PC-3 (cell line): ENCODE data around the gene PTOV1. TPM values are rescaled to one million over a fixed set of nuclear protein-coding genes. Genes with fewer than 3 reads are reported as not detected.

Source experiments
- ATAC-seq: fragments of 200-7000 bp; cut with Tn5 transposase; 2 replicates; pipeline ENCODE4 v1.9.1; 2020; ENCODE audit warnings: mild to moderate bottlenecking, moderate library complexity
- BruUV-seq: library from RNA; stranded (reverse); fragments of 400-500 nt; replicated peaks from 2 replicates; lab custom pipeline; 2021; lab: Mats Ljungman, UMichigan
- CTCF ChIA-PET: fragments of 300-600 bp; sonication (Branson Sonifier 250); formaldehyde crosslinking; loops from one replicate; lab custom pipeline; 2022; ENCODE audit warnings: antibody characterized with exemption; lab: Charles Lee
- POLR2A ChIA-PET: fragments of 300-600 bp; sonication (Branson Sonifier 250); formaldehyde crosslinking; loops from one replicate; lab custom pipeline; 2022; ENCODE audit warnings: antibody characterized with exemption; ENCODE audit not compliant: unreplicated experiment; lab: Charles Lee
- DNase-seq: peaks from one replicate; pipeline ENCODE4 v3.0.0-alpha.2; 2015
- H2AFZ ChIP-seq: fragments of 300-600 bp; sonication (generic); 2 replicates; pipeline ENCODE4 v1.6.0; 2016; ENCODE audit warnings: antibody characterized with exemption, low read length
- H3F3A ChIP-seq: fragments of 300-600 bp; sonication (generic); one replicate; pipeline ENCODE4 v1.6.0; 2017; ENCODE audit warnings: antibody characterized with exemption, low read length, control low read depth, mild to moderate bottlenecking; ENCODE audit not compliant: unreplicated experiment
- H3K27ac ChIP-seq: fragments of 300-600 bp; sonication (generic); 2 replicates; pipeline ENCODE4 v1.5.1; 2016; ENCODE audit warnings: mild to moderate bottlenecking, low read length
- H3K27me3 ChIP-seq: fragments of 300-600 bp; sonication (generic); 2 replicates; pipeline ENCODE4 v1.6.1; 2016; ENCODE audit warnings: low read length, mixed read lengths
- H3K36me3 ChIP-seq: fragments of 300-600 bp; sonication (generic); 2 replicates; pipeline ENCODE4 v1.6.1; 2016; ENCODE audit warnings: low read depth, mixed run types, low read length, mixed read lengths
- H3K4me1 ChIP-seq: fragments of 300-600 bp; sonication (generic); 2 replicates; pipeline ENCODE4 v1.5.1; 2016; ENCODE audit warnings: low read length; ENCODE audit not compliant: insufficient read depth
- H3K4me2 ChIP-seq: fragments of 300-600 bp; sonication (generic); 2 replicates; pipeline ENCODE4 v1.6.0; 2016; ENCODE audit warnings: low read length
- H3K4me3 ChIP-seq: fragments of 300-600 bp; sonication (generic); 2 replicates; pipeline ENCODE4 v1.5.1; 2016; ENCODE audit warnings: mild to moderate bottlenecking, low read length, mixed read lengths
- H3K79me2 ChIP-seq: fragments of 300-600 bp; sonication (generic); 2 replicates; pipeline ENCODE4 v1.6.1; 2017; ENCODE audit warnings: low read length, mixed read lengths
- H3K9ac ChIP-seq: fragments of 300-600 bp; sonication (generic); 2 replicates; pipeline ENCODE4 v1.6.0; 2016; ENCODE audit warnings: mild to moderate bottlenecking, low read length
- H3K9me2 ChIP-seq: fragments of 300-600 bp; sonication (generic); replicated peaks from 2 replicates; pipeline ENCODE4 v1.6.1; 2016; ENCODE audit warnings: mixed run types, low read length, mixed read lengths
- H3K9me3 ChIP-seq: fragments of 300-600 bp; sonication (generic); 2 replicates; pipeline ENCODE4 v1.6.1; 2016; ENCODE audit warnings: low read length, mixed read lengths
- H4K20me1 ChIP-seq: fragments of 300-600 bp; sonication (generic); 2 replicates; pipeline ENCODE4 v1.6.1; 2016; ENCODE audit warnings: low read length, mixed read lengths
- EZH2 ChIP-seq: fragments of 300-600 bp; sonication (generic); IDR thresholded peaks from one replicate; pipeline ENCODE4 v1.6.1; 2017; ENCODE audit warnings: antibody characterized with exemption, mild to moderate bottlenecking, low read length; ENCODE audit not compliant: unreplicated experiment
- EZH2phosphoT487 ChIP-seq: fragments of 300-600 bp; sonication (generic); IDR thresholded peaks from 2 replicates; pipeline ENCODE4 v1.6.1; 2018; ENCODE audit warnings: mild to moderate bottlenecking, antibody characterized with exemption, low read length, borderline replicate concordance
- intact Hi-C: fragments of 100-400 bp; cut with micrococcal nuclease; formaldehyde crosslinking; loops from 2 replicates; pipeline ENCODE4 v1.9.0; 2023
- total RNA-seq: library from RNA; depleted of rRNA; stranded (reverse); fragments of >200 nt; gene quantifications from 2 replicates; pipeline ENCODE4 v1.2.3, GENCODE V29; 2014
- TF ChIP-seq, protein P1 (sequence below): fragments of 300-600 bp; sonication (generic); conservative IDR thresholded peaks from 2 replicates; pipeline ENCODE4 v1.5.1; 2017; ENCODE audit warnings: antibody characterized with exemption, low read depth, mild to moderate bottlenecking, low read length

The PTOV1 gene
- total RNA-seq, 1 experiment from 2014 or later, result 148 TPM

DNA sequence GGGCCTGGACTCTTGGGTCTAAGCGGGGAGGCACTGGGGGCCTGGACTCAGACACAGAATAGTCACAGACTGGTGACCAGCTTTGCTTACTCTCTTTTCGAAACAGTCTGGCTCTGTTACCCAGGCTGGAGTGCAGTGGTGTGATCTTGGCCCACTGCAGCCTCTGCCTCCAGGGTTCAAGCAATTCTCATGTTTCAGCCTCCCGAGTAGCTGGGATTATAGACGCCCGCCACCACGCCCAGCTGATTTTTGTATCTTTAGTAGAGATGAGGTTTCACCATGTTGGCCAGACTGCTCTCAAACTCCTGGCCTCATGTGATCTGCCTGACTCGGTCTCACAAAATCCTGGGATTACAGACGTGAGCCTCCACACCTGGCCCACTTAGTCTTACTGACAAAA lies 21.8 kb upstream of the PTOV1 start:
- no peak overlapping the region for H3K27ac ChIP-seq
- DNase-seq (no peak), ATAC-seq (no peak)
- H3K79me2 ChIP-seq, result peaks cover 10% of the 10 kb centered on the region
- ChIA-PET POLR2A (no interaction called here), CTCF (no interaction called here)
- no peaks in the 10 kb centered on the region for H3K9me2 ChIP-seq
- H3K27me3 ChIP-seq, result no peaks in the 10 kb centered on the region
- no peaks in the 10 kb centered on the region for H3K4me1 ChIP-seq
- TF ChIP-seq, protein P1, sequence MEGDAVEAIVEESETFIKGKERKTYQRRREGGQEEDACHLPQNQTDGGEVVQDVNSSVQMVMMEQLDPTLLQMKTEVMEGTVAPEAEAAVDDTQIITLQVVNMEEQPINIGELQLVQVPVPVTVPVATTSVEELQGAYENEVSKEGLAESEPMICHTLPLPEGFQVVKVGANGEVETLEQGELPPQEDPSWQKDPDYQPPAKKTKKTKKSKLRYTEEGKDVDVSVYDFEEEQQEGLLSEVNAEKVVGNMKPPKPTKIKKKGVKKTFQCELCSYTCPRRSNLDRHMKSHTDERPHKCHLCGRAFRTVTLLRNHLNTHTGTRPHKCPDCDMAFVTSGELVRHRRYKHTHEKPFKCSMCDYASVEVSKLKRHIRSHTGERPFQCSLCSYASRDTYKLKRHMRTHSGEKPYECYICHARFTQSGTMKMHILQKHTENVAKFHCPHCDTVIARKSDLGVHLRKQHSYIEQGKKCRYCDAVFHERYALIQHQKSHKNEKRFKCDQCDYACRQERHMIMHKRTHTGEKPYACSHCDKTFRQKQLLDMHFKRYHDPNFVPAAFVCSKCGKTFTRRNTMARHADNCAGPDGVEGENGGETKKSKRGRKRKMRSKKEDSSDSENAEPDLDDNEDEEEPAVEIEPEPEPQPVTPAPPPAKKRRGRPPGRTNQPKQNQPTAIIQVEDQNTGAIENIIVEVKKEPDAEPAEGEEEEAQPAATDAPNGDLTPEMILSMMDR, result no peak
- TF ChIP-seq EZH2phosphoT487 (no peak), EZH2 (no peak)
- intact Hi-C loops, result no loop called here
- H3K4me3 ChIP-seq, result no peak overlapping the region
- no TSS peak for BruUV-seq
- H3K9ac ChIP-seq, result no peak overlapping the region
- H3K9me3 ChIP-seq, result no peaks in the 10 kb centered on the region
- H3F3A ChIP-seq, result no peaks in the 10 kb centered on the region
- H2AFZ ChIP-seq, result no peak overlapping the region
- H3K4me2 ChIP-seq, result no peak overlapping the region
- H3K36me3 ChIP-seq, result peaks cover 12% of the 10 kb centered on the region; the same call in 1 of the 2 replicates
- H4K20me1 ChIP-seq, result no peaks in the 10 kb centered on the region

DNA sequence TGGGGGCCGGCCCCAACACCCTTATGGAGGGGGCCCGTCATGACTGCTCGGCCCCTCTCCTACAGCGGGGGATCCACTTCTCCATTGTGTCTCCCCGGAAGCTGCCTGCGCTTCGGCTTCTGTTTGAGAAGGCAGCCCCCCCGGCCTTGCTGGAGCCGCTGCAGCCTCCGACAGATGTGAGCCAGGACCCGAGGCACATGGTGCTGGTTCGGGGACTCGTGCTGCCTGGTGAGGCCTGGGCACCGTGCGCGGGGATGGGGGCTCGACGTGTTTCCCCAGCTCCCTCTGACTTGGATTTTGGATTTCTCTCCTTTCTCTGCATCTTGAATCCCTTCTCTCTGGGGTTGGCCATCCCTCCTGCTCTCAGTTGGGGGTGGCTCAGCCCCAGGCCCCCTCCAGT lies 21.2 kb upstream of the PTOV1 start:
- no peaks in the 10 kb centered on the region for H4K20me1 ChIP-seq
- no peak overlapping the region for H3K9ac ChIP-seq
- no TSS peak for BruUV-seq
- TF ChIP-seq, protein P1, result no peak
- TF ChIP-seq EZH2 (no peak), EZH2phosphoT487 (no peak)
- H3K4me3 ChIP-seq, result no peak overlapping the region
- H3K79me2 ChIP-seq, result peaks cover 5% of the 10 kb centered on the region
- no peaks in the 10 kb centered on the region for H3K9me3 ChIP-seq
- no peaks in the 10 kb centered on the region for H3K9me2 ChIP-seq
- H3K4me2 ChIP-seq, result no peak overlapping the region
- POLR2A ChIA-PET, result no interaction called here
- no peak for ATAC-seq
- H3K4me1 ChIP-seq, result no peaks in the 10 kb centered on the region
- CTCF ChIA-PET, result no interaction called here
- H3K27me3 ChIP-seq, result no peaks in the 10 kb centered on the region
- peaks cover 12% of the 10 kb centered on the region; the same call in 1 of the 2 replicates for H3K36me3 ChIP-seq
- intact Hi-C loops, result no loop called here
- no peak overlapping the region for H3K27ac ChIP-seq
- H2AFZ ChIP-seq, result no peak overlapping the region
- DNase-seq, result no peak
- H3F3A ChIP-seq, result no peaks in the 10 kb centered on the region

DNA sequence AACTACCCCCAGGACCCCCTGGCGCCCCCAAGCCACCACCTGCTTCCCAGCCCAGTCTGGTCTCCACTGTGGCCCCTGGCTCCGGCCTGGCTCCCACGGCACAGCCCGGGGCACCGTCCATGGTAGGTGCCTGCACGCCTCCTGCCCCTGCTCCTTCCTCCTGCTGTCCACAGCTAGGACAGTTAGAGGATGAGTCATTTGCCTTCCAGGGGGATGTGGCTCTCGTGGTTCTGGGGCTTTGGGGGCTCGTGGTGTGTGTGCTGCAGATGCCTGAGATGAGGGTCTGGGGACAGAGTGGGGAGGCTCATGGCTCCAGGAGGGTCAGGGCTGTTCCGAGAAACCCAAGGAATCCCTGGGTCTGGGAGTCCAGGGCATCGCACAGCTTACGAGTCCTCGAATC lies 20.2 kb upstream of the PTOV1 start:
- CTCF ChIA-PET, result no interaction called here
- TF ChIP-seq EZH2phosphoT487, result no peak
- TF ChIP-seq EZH2, result no peak
- TF ChIP-seq, protein P1, result no peak

More for the DNA sequence above, 20.2 kb upstream of the PTOV1 start:
- Histone ChIP-seq H3K4me2 (no peak overlapping the region), H3K27me3 (no peaks in the 10 kb centered on the region), H3K9ac (no peak overlapping the region), H3F3A (no peaks in the 10 kb centered on the region), H3K36me3 (peaks cover 21% of the 10 kb centered on the region; the same call in 1 of the 2 replicates), H3K79me2 (no peaks in the 10 kb centered on the region; the same call in 1 of the 2 replicates), H3K9me3 (no peaks in the 10 kb centered on the region), H3K4me1 (no peaks in the 10 kb centered on the region), H2AFZ (no peak overlapping the region), H4K20me1 (no peaks in the 10 kb centered on the region), H3K4me3 (no peak overlapping the region), H3K9me2 (no peaks in the 10 kb centered on the region), H3K27ac (no peak overlapping the region)
- intact Hi-C loops, result no loop called here
- ATAC-seq (no peak; the same call in 1 of the 2 replicates), DNase-seq (no peak)
- BruUV-seq, result no TSS peak
- POLR2A ChIA-PET, result no interaction called here
